GM23338 (cell line): ENCODE data around the gene FHAD1. TPM values are rescaled to one million over a fixed set of nuclear protein-coding genes. Genes with fewer than 3 reads are reported as not detected.

Experiments
- ATAC-seq: fragments of 200-7000 bp; cut with Tn5 transposase; 3 replicates; pipeline ENCODE4 v1.9.1; 2020
- DNase-seq: peaks from one replicate; pipeline ENCODE4 v3.0.0-alpha.2; 2015; ENCODE audit warnings: low spot score
- H2AFZ ChIP-seq: fragments of 200-600 bp; sonication (generic); 2 replicates; pipeline ENCODE4 v1.8.0; 2016; ENCODE audit warnings: antibody characterized with exemption, mild to moderate bottlenecking, moderate library complexity
- H3F3A ChIP-seq: fragments of 200-600 bp; sonication (generic); replicated peaks from 2 replicates; pipeline ENCODE4 v1.8.0; 2017; ENCODE audit warnings: antibody characterized with exemption, mixed run types, low read depth
- H3K27ac ChIP-seq: fragments of 200-600 bp; sonication (generic); 2 replicates; pipeline ENCODE4 v1.6.1; 2016; ENCODE audit warnings: low read depth
- H3K27me3 ChIP-seq: fragments of 200-600 bp; sonication (generic); 2 replicates; pipeline ENCODE4 v1.8.0; 2016; ENCODE audit warnings: mild to moderate bottlenecking, mixed run types, moderate library complexity; ENCODE audit not compliant: insufficient read depth
- H3K36me3 ChIP-seq: fragments of 200-600 bp; sonication (generic); 2 replicates; pipeline ENCODE4 v1.8.0; 2016; ENCODE audit warnings: mild to moderate bottlenecking; ENCODE audit not compliant: insufficient read depth
- H3K4me1 ChIP-seq: fragments of 200-600 bp; sonication (generic); 2 replicates; pipeline ENCODE4 v1.8.0; 2016; ENCODE audit warnings: mild to moderate bottlenecking, moderate library complexity; ENCODE audit not compliant: insufficient read depth
- H3K4me2 ChIP-seq: fragments of 200-600 bp; sonication (generic); 2 replicates; pipeline ENCODE4 v1.7.1; 2017; ENCODE audit warnings: mixed run types
- H3K4me3 ChIP-seq: fragments of 200-600 bp; sonication (generic); 2 replicates; pipeline ENCODE4 v1.6.1; 2016; ENCODE audit warnings: mixed run types
- H3K79me2 ChIP-seq: fragments of 200-600 bp; sonication (generic); replicated peaks from 2 replicates; pipeline ENCODE4 v1.8.0; 2017; ENCODE audit warnings: mild to moderate bottlenecking; ENCODE audit not compliant: insufficient read depth
- H3K9me2 ChIP-seq: fragments of 200-600 bp; sonication (generic); 2 replicates; pipeline ENCODE4 v1.8.0; 2017; ENCODE audit not compliant: insufficient read depth
- H4K20me1 ChIP-seq: fragments of 200-600 bp; sonication (generic); replicated peaks from 2 replicates; pipeline ENCODE4 v1.8.0; 2017; ENCODE audit warnings: mild to moderate bottlenecking; ENCODE audit not compliant: insufficient read depth
- H3K27ac Mint-ChIP-seq: 2 replicates; pipeline ENCODE4 v1.8.0; 2020; ENCODE audit warnings: inconsistent platforms, mild to moderate bottlenecking, moderate library complexity, mixed read lengths
- H3K27me3 Mint-ChIP-seq: 3 replicates; pipeline ENCODE4 v1.8.0; 2022; ENCODE audit warnings: low read depth, mild to moderate bottlenecking, moderate library complexity, mixed read lengths, inconsistent platforms; ENCODE audit not compliant: insufficient read depth, poor library complexity
- H3K36me3 Mint-ChIP-seq: 3 replicates; pipeline ENCODE4 v1.8.0; 2021; ENCODE audit warnings: low read depth, mild to moderate bottlenecking, inconsistent platforms, moderate library complexity, mixed read lengths
- H3K4me1 Mint-ChIP-seq: 3 replicates; pipeline ENCODE4 v1.8.0; 2020; ENCODE audit warnings: mild to moderate bottlenecking, inconsistent platforms, mixed read lengths
- H3K4me3 Mint-ChIP-seq: 3 replicates; pipeline ENCODE4 v1.8.0; 2021; ENCODE audit warnings: moderate library complexity, mild to moderate bottlenecking, inconsistent platforms, mixed read lengths
- H3K9me3 Mint-ChIP-seq: 3 replicates; pipeline ENCODE4 v1.8.0; 2020; ENCODE audit warnings: moderate library complexity, mild to moderate bottlenecking, inconsistent platforms, mixed read lengths
- EZH2 ChIP-seq: fragments of 200-600 bp; sonication (generic); IDR thresholded peaks from one replicate; pipeline ENCODE4 v1.8.0; 2017; ENCODE audit warnings: antibody characterized with exemption, mild to moderate bottlenecking, low read depth; ENCODE audit not compliant: unreplicated experiment
- JUNB ChIP-seq: IDR thresholded peaks from one replicate; pipeline ENCODE4 v1.6.1; 2016; ENCODE audit warnings: antibody characterized with exemption; ENCODE audit not compliant: unreplicated experiment
- POLR2AphosphoS5 ChIP-seq: IDR thresholded peaks from 2 replicates; pipeline ENCODE4 v1.6.1; 2016; ENCODE audit warnings: antibody characterized with exemption, low read depth
- STAT1 ChIP-seq: IDR thresholded peaks from one replicate; pipeline ENCODE4 v1.6.1; 2016; ENCODE audit warnings: antibody characterized with exemption; ENCODE audit not compliant: unreplicated experiment
- ZNF331 ChIP-seq: fragments of 250-450 bp; sonication (Bioruptor Pico); IDR thresholded peaks from 2 replicates; pipeline ENCODE4 v1.5.0; 2020; ENCODE audit warnings: low read depth, mild to moderate bottlenecking, moderate library complexity
- polyA plus RNA-seq: library from polyadenylated mRNA; unstranded; fragments of >200 nt; fragmentation: Nextera tagmentation; extraction: Ambion mirVana; gene quantifications from 2 replicates; pipeline ENCODE4 v1.2.1, GENCODE V29; 2016
- total RNA-seq: library from RNA; depleted of rRNA; stranded (reverse); fragments of >200 nt; shearing (Covaris generic); gene quantifications from 2 replicates; pipeline ENCODE4 v1.2.3, GENCODE V29; 2014
- TF ChIP-seq, protein P1 (sequence below), 2 experiments: fragments of 200-600 bp in 1 of 2; sonication (generic) in 1 of 2; conservative IDR thresholded peaks; 2 replicates each; pipeline versions ENCODE4 v1.5.1 to v1.6.1; 2016 to 2017; ENCODE audit warnings: antibody characterized with exemption in 2 of 2, low read depth in 2 of 2, mild to moderate bottlenecking in 2 of 2, moderate library complexity in 1 of 2
- TF ChIP-seq, protein P2 (sequence below): IDR thresholded peaks from one replicate; pipeline ENCODE4 v1.6.1; 2018; ENCODE audit warnings: antibody characterized with exemption; ENCODE audit not compliant: unreplicated experiment
- TF ChIP-seq, protein P3 (sequence below): IDR thresholded peaks from 2 replicates; pipeline ENCODE4 v1.6.1; 2016; ENCODE audit warnings: antibody characterized with exemption

Gene FHAD1
- total and polyA plus RNA-seq, 2 experiments from 2014 or later = 1.8 to 3.3 TPM

DNA sequence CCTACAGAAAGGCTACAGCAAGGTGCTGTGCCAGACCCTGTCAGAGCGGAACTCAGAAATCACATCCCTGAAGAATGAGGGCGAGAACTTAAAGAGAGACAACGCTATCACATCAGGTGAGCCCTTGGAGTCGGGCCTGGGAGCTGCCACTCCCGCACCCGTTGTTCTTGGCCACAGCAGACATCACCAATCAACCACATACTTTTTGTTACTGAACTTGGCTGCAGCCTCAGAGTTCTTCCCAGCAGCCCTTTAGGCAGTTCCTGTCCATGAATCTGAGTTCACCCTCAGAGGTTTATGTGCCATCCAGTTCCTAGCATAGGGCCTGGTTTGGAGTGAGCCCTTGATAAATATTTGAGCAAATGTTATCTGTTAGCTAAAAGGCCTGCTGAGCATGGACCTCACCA, 61.6 kb downstream of the FHAD1 start (continued):
- TF ChIP-seq, protein P1, sequence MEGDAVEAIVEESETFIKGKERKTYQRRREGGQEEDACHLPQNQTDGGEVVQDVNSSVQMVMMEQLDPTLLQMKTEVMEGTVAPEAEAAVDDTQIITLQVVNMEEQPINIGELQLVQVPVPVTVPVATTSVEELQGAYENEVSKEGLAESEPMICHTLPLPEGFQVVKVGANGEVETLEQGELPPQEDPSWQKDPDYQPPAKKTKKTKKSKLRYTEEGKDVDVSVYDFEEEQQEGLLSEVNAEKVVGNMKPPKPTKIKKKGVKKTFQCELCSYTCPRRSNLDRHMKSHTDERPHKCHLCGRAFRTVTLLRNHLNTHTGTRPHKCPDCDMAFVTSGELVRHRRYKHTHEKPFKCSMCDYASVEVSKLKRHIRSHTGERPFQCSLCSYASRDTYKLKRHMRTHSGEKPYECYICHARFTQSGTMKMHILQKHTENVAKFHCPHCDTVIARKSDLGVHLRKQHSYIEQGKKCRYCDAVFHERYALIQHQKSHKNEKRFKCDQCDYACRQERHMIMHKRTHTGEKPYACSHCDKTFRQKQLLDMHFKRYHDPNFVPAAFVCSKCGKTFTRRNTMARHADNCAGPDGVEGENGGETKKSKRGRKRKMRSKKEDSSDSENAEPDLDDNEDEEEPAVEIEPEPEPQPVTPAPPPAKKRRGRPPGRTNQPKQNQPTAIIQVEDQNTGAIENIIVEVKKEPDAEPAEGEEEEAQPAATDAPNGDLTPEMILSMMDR (conservative IDR thresholded peaks at IDR 0.05; ENCODE audit: low read depth in 2 of 2) = no peak
- no peak for TF ChIP-seq ZNF331 (CRISPR knock-in tag)

DNA sequence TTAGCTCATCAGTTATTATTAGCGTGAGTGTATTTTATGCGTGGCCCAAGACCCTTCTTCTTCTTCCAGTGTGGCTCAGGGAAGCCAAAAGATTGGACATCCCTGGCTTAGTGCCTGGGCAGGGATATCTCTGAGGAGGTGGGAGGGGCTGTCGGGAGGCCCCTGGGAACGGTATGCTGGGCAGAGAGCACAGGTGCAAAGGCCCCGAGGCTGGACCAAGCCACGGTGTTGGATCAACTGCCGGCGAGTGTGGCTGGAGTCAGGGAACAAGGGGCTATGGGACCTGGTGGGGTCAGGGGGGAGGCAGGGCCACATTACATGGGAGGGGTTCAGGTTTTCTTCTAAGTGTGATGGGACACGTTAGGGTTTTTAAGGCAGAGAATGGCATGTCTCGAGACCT, 62.7 kb downstream of the FHAD1 start:
- no peaks in the 10 kb centered on the region for H3F3A ChIP-seq
- 0 out of 2 replicates have a peak, but pooled peaks cover 2% of the 10 kb centered on the region for H3K36me3 ChIP-seq
- H3K4me3 ChIP-seq = no peak overlapping the region
- no peaks in the 10 kb centered on the region for H3K79me2 ChIP-seq
- no peak for ATAC-seq
- no peak overlapping the region for H2AFZ ChIP-seq
- H3K27ac ChIP-seq = no peak overlapping the region
- Mint-ChIP-seq H3K9me3 (peaks cover 28% of the 10 kb centered on the region), H3K27me3 (peaks cover 7% of the 10 kb centered on the region), H3K4me3 (no peak overlapping the region), H3K36me3 (peaks cover 24% of the 10 kb centered on the region), H3K27ac (no peak overlapping the region), H3K4me1 (no peaks in the 10 kb centered on the region)
- TF ChIP-seq EZH2 = no peak
- TF ChIP-seq, protein P2, sequence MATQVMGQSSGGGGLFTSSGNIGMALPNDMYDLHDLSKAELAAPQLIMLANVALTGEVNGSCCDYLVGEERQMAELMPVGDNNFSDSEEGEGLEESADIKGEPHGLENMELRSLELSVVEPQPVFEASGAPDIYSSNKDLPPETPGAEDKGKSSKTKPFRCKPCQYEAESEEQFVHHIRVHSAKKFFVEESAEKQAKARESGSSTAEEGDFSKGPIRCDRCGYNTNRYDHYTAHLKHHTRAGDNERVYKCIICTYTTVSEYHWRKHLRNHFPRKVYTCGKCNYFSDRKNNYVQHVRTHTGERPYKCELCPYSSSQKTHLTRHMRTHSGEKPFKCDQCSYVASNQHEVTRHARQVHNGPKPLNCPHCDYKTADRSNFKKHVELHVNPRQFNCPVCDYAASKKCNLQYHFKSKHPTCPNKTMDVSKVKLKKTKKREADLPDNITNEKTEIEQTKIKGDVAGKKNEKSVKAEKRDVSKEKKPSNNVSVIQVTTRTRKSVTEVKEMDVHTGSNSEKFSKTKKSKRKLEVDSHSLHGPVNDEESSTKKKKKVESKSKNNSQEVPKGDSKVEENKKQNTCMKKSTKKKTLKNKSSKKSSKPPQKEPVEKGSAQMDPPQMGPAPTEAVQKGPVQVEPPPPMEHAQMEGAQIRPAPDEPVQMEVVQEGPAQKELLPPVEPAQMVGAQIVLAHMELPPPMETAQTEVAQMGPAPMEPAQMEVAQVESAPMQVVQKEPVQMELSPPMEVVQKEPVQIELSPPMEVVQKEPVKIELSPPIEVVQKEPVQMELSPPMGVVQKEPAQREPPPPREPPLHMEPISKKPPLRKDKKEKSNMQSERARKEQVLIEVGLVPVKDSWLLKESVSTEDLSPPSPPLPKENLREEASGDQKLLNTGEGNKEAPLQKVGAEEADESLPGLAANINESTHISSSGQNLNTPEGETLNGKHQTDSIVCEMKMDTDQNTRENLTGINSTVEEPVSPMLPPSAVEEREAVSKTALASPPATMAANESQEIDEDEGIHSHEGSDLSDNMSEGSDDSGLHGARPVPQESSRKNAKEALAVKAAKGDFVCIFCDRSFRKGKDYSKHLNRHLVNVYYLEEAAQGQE = no peak
- no peak for TF ChIP-seq POLR2AphosphoS5
- TF ChIP-seq STAT1 = no peak
- TF ChIP-seq, protein P3, sequence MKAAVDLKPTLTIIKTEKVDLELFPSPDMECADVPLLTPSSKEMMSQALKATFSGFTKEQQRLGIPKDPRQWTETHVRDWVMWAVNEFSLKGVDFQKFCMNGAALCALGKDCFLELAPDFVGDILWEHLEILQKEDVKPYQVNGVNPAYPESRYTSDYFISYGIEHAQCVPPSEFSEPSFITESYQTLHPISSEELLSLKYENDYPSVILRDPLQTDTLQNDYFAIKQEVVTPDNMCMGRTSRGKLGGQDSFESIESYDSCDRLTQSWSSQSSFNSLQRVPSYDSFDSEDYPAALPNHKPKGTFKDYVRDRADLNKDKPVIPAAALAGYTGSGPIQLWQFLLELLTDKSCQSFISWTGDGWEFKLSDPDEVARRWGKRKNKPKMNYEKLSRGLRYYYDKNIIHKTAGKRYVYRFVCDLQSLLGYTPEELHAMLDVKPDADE = no peak
- TF ChIP-seq ZNF331 (CRISPR knock-in tag) = no peak
- TF ChIP-seq JUNB = no peak
- H4K20me1 ChIP-seq = no peaks in the 10 kb centered on the region
- H3K27me3 ChIP-seq = no peaks in the 10 kb centered on the region
- no peaks in the 10 kb centered on the region for H3K9me2 ChIP-seq
- H3K4me2 ChIP-seq = no peak overlapping the region
- no peaks in the 10 kb centered on the region for H3K4me1 ChIP-seq
- DNase-seq = no peak
